Astrocyte (in vitro differentiated cells and primary cell): ENCODE data around the gene SEMA3B.

ENCODE experiments used
- CTCF ChIP-seq: IDR thresholded peaks from 2 replicates; pipeline ENCODE4 v1.5.1; 2011; ENCODE audit warnings: low read depth, mild to moderate bottlenecking, inconsistent platforms, low read length, moderate library complexity; ENCODE audit not compliant: insufficient read depth
- EZH2 ChIP-seq: IDR thresholded peaks from 2 replicates; pipeline ENCODE4 v1.6.1; 2012; ENCODE audit warnings: mild to moderate bottlenecking, low read length, inconsistent platforms; ENCODE audit not compliant: insufficient read depth

- no peak for TF ChIP-seq CTCF
- TF ChIP-seq EZH2: no peak
These were observed 38.2 kb upstream of the SEMA3B start for GRCh38 chr3:50230794-50231125.
